Fibroblast of skin of left biceps (primary cell): ENCODE measurements around the gene FCHSD1.

Experiments used
- DNase-seq, 2 experiments: peaks; one replicate each; pipeline ENCODE4 v3.0.0-alpha.2; 2013; ENCODE audit warnings: low read depth in 2 of 2

FCHSD1 gene

GRCh38 chr5:141672841-141673813 is 21.9 kb upstream of the FCHSD1 start:
- no peak for DNase-seq

GRCh38 chr5:141672071-141672840 is 21.0 kb upstream of the FCHSD1 start:
- no peak for DNase-seq

- DNase-seq = no peak
Measured at GRCh38 chr5:141669520-141669919, 18.3 kb upstream of the FCHSD1 start.

GRCh38 chr5:141668601-141669265 is 17.5 kb upstream of the FCHSD1 start:
- no peak for DNase-seq

GRCh38 chr5:141665995-141666940 is 15.1 kb upstream of the FCHSD1 start:
- DNase-seq = no peak

- DNase-seq = no peak
Measured at GRCh38 chr5:141664733-141665461, 13.7 kb upstream of the FCHSD1 start.

- no peak for DNase-seq
Measured at GRCh38 chr5:141663506-141663905, 12.3 kb upstream of the FCHSD1 start.

- DNase-seq = no peak
Measured at GRCh38 chr5:141662028-141662427, 10.8 kb upstream of the FCHSD1 start.

GRCh38 chr5:141657937-141658545 is 6.8 kb upstream of the FCHSD1 start:
- peak; percentile 58 to 60 for DNase-seq

GRCh38 chr5:141657404-141657803 is 6.2 kb upstream of the FCHSD1 start:
- DNase-seq = no peak

GRCh38 chr5:141656396-141656795 is 5.2 kb upstream of the FCHSD1 start:
- no peak for DNase-seq

- DNase-seq = no peak
Measured at GRCh38 chr5:141655020-141655419, 3.8 kb upstream of the FCHSD1 start.

- DNase-seq = peak; percentile 57 to 60
Measured at GRCh38 chr5:141654298-141654697, 3.1 kb upstream of the FCHSD1 start.

GRCh38 chr5:141651728-141652105 is 499 bp upstream of the FCHSD1 start:
- DNase-seq = no peak

GRCh38 chr5:141649972-141650371 is 1.2 kb downstream of the FCHSD1 start:
- no peak for DNase-seq

GRCh38 chr5:141649056-141649688 is 2.0 kb downstream of the FCHSD1 start:
- no peak for DNase-seq

- no peak for DNase-seq
Measured at GRCh38 chr5:141647851-141648250, 3.4 kb downstream of the FCHSD1 start.

GRCh38 chr5:141647242-141647641 is 4.0 kb downstream of the FCHSD1 start:
- no peak for DNase-seq

GRCh38 chr5:141646026-141646425 is 5.2 kb downstream of the FCHSD1 start:
- DNase-seq = no peak
